ENCODE results near the gene HELZ. TPM values are rescaled to one million over a fixed set of nuclear protein-coding genes. Genes with fewer than 3 reads are reported as not detected.
A peak's percentile ranks its signal among the peaks of the same experiment; 100 is the strongest.
"Not testable (repeated sequence)": the region's sequence is repeated elsewhere in the genome, so short reads cannot be mapped to it uniquely, and the experiment has no call there.

The HELZ gene
- total RNA-seq, 1 donor from 2014 or later, result 73.9 TPM

DNA sequence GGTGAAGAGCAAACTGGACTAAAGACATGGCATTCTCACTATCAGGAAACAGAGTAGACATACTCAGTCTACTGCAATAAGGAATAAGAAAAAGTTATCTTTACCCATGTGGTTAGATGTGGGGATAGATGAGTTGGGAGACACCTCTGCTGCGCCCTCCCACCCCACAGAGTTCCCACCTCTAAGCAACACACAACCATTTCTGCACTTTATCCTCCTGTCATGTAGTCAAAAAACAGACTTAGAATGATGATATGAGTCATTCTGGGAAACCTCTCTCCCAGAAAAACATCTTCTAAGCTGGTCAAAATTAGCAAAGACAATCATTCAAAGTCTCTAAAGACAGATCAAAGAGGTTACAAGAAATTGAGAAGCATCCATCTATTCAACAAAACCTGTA lies 105.7 kb downstream of the HELZ start:
- no peak for DNase-seq

- no peak for DNase-seq
Observed at GRCh38 chr17:67138392-67138791, 106.6 kb downstream of the HELZ start.

GRCh38 chr17:67137860-67138259 lies 107.1 kb downstream of the HELZ start:
- no peak for DNase-seq

DNA sequence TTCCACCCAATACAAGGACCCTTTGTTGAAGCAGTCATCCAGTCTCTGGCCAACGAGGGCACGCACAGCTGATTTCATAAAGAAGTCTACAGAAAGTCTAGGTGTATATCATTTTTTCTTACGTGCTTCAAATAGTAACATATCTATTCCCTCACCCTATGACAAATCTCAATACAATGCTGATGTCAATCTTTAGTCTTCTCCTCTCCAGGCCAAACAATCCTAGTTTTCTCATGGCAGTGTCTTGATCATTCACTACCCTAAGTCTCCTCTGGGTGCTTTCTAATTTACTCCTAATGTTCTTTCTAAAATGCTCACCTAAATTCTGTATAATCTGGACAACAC lies 108.0 kb downstream of the HELZ start:
- no peak for DNase-seq

DNA sequence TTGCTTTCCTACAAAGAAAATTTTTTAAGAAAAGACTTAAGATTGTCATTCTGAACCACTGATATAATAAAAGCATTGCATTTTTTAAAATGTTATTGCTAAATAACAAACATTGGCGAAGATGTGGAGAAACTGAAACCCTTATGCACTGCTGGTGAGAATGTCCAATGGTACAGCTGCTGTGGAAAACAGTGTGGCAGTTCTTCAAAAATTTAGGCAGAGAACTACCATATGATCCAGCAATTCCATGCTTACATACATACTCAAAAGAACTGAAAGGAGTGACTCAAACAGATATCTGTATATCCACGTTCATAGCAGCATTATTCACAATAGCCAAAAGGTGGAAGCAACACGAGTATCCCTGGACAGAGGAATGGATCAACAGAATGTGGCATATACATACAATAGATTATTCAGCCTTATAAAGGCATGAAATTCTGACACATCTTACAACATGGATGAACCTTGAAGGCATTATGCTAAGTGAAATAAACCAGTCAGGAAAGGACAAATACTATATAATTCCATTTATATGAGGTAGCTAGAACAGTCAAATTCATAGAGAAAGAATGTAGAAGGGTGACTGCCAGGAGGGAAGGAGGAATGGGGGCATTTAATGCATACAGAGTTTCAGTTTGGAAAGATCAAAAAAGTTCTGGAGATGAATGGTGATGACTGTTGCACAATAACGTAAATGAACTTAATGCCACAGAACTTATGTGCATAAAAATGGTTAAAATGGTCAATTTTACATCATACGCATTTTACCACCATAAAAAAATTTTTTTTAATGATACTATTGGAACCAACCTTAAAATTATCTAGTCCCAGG lies 108.6 kb downstream of the HELZ start:
- no peak for DNase-seq

GRCh38 chr17:67133161-67133560 lies 111.8 kb downstream of the HELZ start:
- DNase-seq, result no peak

DNA sequence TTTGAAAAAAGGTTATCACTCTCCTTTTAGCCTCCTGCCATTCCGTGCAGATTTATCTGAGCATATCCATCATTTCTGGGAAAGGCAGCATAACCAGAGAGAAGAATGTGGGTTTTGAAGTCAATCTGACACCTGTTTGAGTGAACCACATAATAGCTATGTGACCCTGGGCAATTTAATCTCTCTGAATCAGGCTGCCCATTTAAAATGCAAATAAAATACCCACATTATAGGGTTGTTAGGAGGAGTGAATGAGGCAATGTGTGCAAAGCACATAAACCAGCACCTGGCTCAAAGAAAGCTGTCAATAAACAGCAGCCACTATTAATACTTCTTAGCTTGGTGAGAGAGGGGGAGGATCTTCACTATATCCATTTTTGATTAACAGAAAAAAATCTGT lies 112.6 kb downstream of the HELZ start:
- DNase-seq, result no peak

GRCh38 chr17:67130768-67131167 lies 114.2 kb downstream of the HELZ start:
- DNase-seq, result no peak

GRCh38 chr17:67129283-67129682 lies 115.7 kb downstream of the HELZ start:
- DNase-seq, result no peak

DNA sequence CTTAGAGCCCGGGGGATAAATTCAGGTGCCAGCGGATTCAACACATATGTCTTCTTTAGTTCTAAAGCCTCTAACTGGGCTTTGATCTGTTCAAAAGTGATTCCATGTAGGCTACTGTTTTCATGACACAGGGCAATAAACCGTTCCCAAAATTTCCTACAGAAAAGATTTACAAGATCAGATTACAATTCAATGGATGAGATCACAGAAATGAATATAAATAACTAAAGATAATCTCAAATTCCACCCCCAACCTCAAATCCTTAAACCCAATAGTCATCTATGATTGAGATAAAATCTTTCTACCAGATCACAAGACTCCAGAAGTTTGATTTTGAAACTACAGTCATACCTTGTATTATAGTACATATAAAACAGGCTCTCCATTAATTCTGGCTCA lies 116.3 kb downstream of the HELZ start:
- DNase-seq, result no peak

GRCh38 chr17:67127925-67128324 lies 117.1 kb downstream of the HELZ start:
- no peak for DNase-seq

DNA sequence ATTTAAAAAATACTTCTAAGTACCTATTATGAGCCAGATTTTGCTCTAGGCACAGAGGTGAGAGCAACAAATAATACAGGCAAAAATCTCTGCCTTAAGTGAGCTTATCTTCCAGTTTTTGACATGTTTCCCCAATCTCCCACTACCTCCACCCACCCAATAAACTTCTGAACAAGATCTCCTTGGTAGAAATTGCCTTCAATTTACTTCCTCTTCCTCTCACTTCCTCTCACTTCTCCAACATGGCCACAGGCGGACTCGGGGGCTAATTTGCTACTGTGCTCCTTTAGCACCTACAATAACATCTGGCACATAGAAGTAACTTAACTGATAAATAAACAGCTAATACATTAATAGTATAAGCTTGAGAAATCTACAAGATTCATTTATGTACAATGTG lies 118.0 kb downstream of the HELZ start:
- no peak for DNase-seq

GRCh38 chr17:67126543-67126942 lies 118.5 kb downstream of the HELZ start:
- DNase-seq, result not testable (repeated sequence)

DNA sequence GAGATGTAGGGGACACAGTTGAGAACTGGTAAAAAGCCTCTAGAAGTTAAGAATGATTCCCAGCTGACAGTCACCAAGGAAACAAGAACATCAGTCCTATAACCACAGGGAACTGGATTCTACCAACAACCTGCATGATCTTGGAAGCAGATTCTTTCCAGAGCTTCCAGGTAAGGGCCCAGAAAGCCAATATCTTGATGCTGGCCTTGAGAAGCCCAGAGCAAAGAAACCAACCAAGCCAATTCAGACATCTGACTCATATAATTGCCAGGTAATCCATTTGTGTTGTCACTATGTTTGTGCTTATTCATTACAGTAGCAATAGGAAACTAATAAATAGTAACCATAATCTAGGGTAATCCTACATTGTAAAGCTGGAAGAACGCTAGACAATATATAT lies 119.1 kb downstream of the HELZ start:
- no peak for DNase-seq

DNA sequence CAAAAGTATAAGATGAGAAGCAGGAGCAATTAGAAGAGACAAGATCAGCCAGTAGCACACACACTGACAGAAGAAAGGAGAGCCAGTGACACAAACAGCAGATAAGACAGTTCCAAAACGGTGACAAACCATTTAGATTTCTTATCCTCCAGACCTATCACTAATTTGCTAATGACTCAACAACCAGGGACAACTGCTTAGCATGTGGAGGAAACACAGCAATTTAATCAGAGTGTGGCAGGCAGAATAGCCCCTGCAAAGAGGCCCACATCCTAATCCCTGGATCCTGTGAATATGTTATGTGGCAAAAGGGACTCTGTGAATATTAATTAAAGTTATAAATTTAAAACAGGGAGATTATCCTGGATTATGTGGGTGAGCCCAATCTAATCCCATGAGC lies 119.6 kb downstream of the HELZ start:
- DNase-seq, result no peak

DNA sequence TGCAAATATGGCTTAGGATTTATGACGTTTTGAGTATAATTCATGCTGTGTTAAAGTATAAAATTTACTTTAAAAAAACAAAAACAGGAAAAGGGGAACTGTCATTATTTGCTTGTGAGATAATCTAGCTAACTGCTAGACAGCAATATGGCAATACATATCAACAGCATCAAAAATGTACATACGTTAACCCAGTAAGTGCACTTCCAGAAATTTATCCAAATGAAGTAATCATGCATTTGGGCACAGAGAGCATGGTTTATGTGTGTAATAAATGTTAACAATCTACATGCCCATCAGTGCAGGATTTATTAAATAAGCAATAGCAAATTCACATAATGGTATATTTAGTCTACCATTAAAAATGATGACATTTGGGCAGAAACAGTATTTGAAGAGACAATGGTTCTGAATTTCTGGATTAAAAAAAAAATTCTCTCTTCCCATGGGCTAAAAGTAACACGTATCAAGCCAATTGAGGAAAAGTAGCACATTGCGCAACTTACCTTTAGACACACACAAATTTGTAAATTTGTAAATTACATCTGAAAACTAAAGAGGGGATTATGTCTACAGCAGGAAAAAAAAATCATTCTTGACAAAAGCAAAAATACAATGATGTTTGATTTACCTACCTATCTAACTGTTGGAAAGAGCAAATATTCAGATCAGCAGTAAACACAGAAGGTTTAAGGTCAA lies 120.4 kb downstream of the HELZ start:
- DNase-seq, result no peak

DNA sequence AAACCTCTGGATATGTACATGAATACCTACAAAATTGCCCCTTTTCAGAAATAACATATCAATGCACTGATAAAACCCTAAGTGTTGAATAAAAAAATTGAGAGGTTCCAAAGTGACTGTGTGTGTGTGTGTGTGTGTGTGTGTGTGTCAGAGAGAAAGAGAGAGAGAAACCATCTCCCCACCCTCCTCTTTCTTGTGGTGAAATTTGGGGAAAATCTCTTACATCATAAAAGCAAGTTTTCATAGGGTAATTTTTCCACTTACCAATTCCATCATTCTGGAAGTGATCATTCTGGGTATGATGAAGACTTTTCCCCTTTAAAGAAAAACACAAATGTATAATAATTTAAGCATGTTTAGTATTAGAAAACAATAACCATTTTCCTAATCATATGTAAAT lies 121.3 kb downstream of the HELZ start:
- no peak for DNase-seq

DNA sequence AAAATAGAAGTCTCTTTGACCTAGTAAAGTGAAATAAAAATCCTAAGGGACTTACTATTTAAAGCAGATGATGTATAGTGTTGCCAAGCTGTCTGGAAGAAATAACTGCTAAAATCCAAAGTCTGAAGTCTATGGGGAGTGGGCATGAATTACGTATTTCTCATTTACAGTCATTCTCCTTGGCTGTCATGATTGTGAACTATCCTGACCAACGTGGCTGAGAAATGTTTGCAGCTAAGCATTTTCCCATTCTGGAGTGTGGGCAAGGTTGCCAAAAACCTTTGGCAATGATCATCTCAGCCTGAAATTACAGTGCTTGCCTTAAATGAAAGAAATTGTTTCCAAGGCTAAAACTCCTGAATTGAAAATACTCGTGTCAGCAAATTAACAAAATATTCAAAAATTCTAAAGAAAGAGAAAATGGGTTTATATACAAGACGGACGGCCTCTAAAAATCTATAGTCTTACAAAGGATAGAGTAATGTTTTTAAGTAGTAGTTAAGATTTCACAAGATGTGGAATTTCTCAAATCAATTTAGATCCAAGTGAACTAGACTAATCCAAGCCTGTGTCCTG lies 123.6 kb downstream of the HELZ start:
- no peak for DNase-seq

- DNase-seq, result no peak
Observed at GRCh38 chr17:67119102-67119501, 125.9 kb downstream of the HELZ start.

- DNase-seq, result no peak
Observed at GRCh38 chr17:67116045-67116575, 128.9 kb downstream of the HELZ start.

DNA sequence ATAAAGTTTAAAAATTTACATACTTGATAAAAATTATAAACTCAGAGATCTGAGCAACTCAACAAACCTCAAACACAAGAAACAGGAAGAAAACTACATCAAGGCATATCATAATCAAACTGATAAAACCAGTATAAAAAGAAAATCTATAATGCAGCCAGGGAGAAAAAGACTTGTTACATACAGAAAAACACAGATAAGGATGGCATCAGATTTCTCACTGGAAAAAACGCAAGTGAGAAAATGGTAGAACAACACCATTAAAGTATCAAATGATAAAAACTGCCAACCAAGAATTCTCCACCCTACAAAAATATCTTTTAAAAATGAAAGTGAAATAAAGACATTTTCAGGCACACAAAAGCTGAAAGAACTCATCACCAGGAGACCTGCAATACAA lies 129.6 kb downstream of the HELZ start:
- no peak for DNase-seq

DNA sequence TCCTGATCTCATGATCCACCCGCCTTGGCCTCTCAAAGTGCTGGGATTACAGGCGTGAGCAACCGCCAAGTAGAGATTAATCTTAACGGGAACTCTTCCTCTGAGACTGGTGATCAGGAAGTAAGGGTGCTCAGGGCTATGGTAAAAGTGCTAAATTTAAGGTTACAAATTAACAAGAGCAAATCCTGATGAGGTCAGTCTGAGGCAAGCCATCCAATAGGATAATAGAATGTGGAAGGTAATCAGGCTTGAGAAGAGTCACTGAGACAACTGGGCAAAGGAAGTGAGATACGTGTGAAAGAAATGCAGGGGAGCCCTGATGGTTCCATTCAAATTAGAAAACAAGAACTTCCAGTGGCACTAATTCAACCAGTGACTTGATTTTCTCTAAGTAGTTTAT lies 131.5 kb downstream of the HELZ start:
- no peak for DNase-seq

DNA sequence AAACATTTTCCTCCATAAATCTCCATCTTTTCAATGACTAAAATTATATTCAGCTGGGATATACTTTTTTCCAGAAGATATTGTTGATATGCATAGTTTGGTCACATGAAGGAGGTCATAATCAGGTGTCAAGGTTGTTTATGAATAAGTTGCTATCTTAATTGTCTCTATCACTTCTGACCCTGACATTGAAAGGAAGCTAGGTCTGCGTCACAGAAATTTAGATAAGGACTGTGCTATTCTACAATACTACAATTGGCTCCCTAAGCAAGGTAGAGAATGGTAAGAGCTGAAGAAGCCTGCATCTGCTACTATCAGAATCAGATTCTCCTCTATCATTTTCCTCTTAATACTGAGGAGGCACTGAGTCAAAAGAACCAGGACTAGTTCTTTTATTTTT lies 133.2 kb downstream of the HELZ start:
- DNase-seq, result peak; percentile 4

- DNase-seq, result no peak
Observed at GRCh38 chr17:67111327-67111726, 133.7 kb downstream of the HELZ start.

Measured in dermis blood vessel endothelial cell (primary cell).